Effector memory CD4-positive, alpha-beta T cell (primary cell): ENCODE measurements around the gene GSTA4.
A peak's percentile ranks its signal among the peaks of the same experiment; 100 is the strongest.

Experiments used
- DNase-seq, 3 donors: peaks; one replicate each; pipeline ENCODE4 v3.0.0-alpha.2; 2020
- H3K27ac ChIP-seq: 2 replicates; pipeline ENCODE4 v1.7.0; 2013; ENCODE audit warnings: mild to moderate bottlenecking, low read length, moderate library complexity; ENCODE audit not compliant: insufficient read depth, poor library complexity, severe bottlenecking
- H3K27me3 ChIP-seq: replicated peaks from 2 replicates; pipeline ENCODE4 v1.7.0; 2013; ENCODE audit warnings: mild to moderate bottlenecking, low read length; ENCODE audit not compliant: insufficient read depth, control insufficient read depth, poor library complexity, severe bottlenecking
- H3K36me3 ChIP-seq: 2 replicates; pipeline ENCODE4 v1.7.0; 2013; ENCODE audit warnings: mild to moderate bottlenecking, low read length, moderate library complexity; ENCODE audit not compliant: control insufficient read depth, insufficient read depth
- H3K4me1 ChIP-seq: 2 replicates; pipeline ENCODE4 v1.7.0; 2013; ENCODE audit warnings: low read length, mild to moderate bottlenecking; ENCODE audit not compliant: control insufficient read depth, insufficient read depth, poor library complexity, severe bottlenecking
- H3K4me3 ChIP-seq: 2 replicates; pipeline ENCODE4 v1.7.0; 2013; ENCODE audit warnings: low read length, low read depth, mild to moderate bottlenecking; ENCODE audit not compliant: insufficient read depth, poor library complexity, severe bottlenecking
- H3K9me3 ChIP-seq: 2 replicates; pipeline ENCODE4 v1.7.0; 2013; ENCODE audit warnings: mild to moderate bottlenecking, low read length, moderate library complexity; ENCODE audit not compliant: control insufficient read depth

The GSTA4 gene

GRCh38 chr6:52998603-52999002 lies 3.5 kb upstream of the GSTA4 start:
- DNase-seq: no peak
- Histone ChIP-seq H3K4me1 (no peaks in the 10 kb centered on the region), H3K36me3 (no peaks in the 10 kb centered on the region), H3K27me3 (no peaks in the 10 kb centered on the region), H3K4me3 (no peak overlapping the region), H3K27ac (no peak overlapping the region), H3K9me3 (no peaks in the 10 kb centered on the region)

GRCh38 chr6:52995913-52996645 lies 995 bp upstream of the GSTA4 start:
- Histone ChIP-seq H3K27ac (peak overlapping the region; percentile 97), H3K4me3 (peak overlapping the region; percentile 27)

GRCh38 chr6:52994839-52995088 lies 320 bp downstream of the GSTA4 start:
- H3K36me3 ChIP-seq: no peaks in the 10 kb centered on the region
- no peaks in the 10 kb centered on the region for H3K4me1 ChIP-seq
- peak overlapping the region; percentile 97 for H3K27ac ChIP-seq
- no peak for DNase-seq
- no peaks in the 10 kb centered on the region for H3K9me3 ChIP-seq
- peak overlapping the region; percentile 77 for H3K4me3 ChIP-seq
- no peaks in the 10 kb centered on the region for H3K27me3 ChIP-seq

More at GRCh38 chr6:52995913-52996645, 995 bp upstream of the GSTA4 start:
- H3K27me3 ChIP-seq: no peaks in the 10 kb centered on the region
- DNase-seq: peak in 1 of 3 donors; percentile 14
- H3K9me3 ChIP-seq: no peaks in the 10 kb centered on the region
- no peaks in the 10 kb centered on the region for H3K36me3 ChIP-seq
- no peaks in the 10 kb centered on the region for H3K4me1 ChIP-seq

GRCh38 chr6:52994031-52994838 lies 849 bp downstream of the GSTA4 start:
- H3K9me3 ChIP-seq: no peaks in the 10 kb centered on the region
- H3K4me1 ChIP-seq: no peaks in the 10 kb centered on the region
- H3K27me3 ChIP-seq: no peaks in the 10 kb centered on the region
- no peaks in the 10 kb centered on the region for H3K36me3 ChIP-seq
- peak overlapping the region; percentile 97 for H3K27ac ChIP-seq
- DNase-seq: no peak
- peak overlapping the region; percentile 77 for H3K4me3 ChIP-seq

- Histone ChIP-seq H3K4me1 (no peaks in the 10 kb centered on the region), H3K27ac (no peak overlapping the region), H3K36me3 (no peaks in the 10 kb centered on the region), H3K9me3 (no peaks in the 10 kb centered on the region), H3K4me3 (no peak overlapping the region), H3K27me3 (no peaks in the 10 kb centered on the region)
- no peak for DNase-seq
Observed at GRCh38 chr6:52992980-52993920, 1.8 kb downstream of the GSTA4 start.

GRCh38 chr6:52990342-52990741 lies 4.7 kb downstream of the GSTA4 start:
- no peak overlapping the region for H3K27ac ChIP-seq
- no peak overlapping the region for H3K4me3 ChIP-seq
- H3K4me1 ChIP-seq: peaks cover 4% of the 10 kb centered on the region
- DNase-seq: no peak
- H3K36me3 ChIP-seq: no peaks in the 10 kb centered on the region
- no peaks in the 10 kb centered on the region for H3K27me3 ChIP-seq
- no peaks in the 10 kb centered on the region for H3K9me3 ChIP-seq

- H3K4me3 ChIP-seq: no peak overlapping the region
- H3K9me3 ChIP-seq: no peaks in the 10 kb centered on the region
- no peak for DNase-seq
- no peaks in the 10 kb centered on the region for H3K36me3 ChIP-seq
- H3K4me1 ChIP-seq: peaks cover 25% of the 10 kb centered on the region
- no peak overlapping the region for H3K27ac ChIP-seq
- H3K27me3 ChIP-seq: no peaks in the 10 kb centered on the region
Observed at GRCh38 chr6:52985228-52985627, 9.9 kb downstream of the GSTA4 start.

GRCh38 chr6:52984247-52984646 lies 10.8 kb downstream of the GSTA4 start:
- Histone ChIP-seq H3K36me3 (no peaks in the 10 kb centered on the region), H3K9me3 (no peaks in the 10 kb centered on the region), H3K27me3 (no peaks in the 10 kb centered on the region), H3K4me1 (peaks cover 25% of the 10 kb centered on the region), H3K27ac (no peak overlapping the region), H3K4me3 (peak overlapping the region; percentile 9)
- peak; percentile 19 to 41 (median 25) for DNase-seq

GRCh38 chr6:52983159-52983848 lies 11.8 kb downstream of the GSTA4 start:
- Histone ChIP-seq H3K4me3 (no peak overlapping the region), H3K9me3 (no peaks in the 10 kb centered on the region), H3K4me1 (peaks cover 25% of the 10 kb centered on the region), H3K27me3 (no peaks in the 10 kb centered on the region), H3K27ac (no peak overlapping the region), H3K36me3 (no peaks in the 10 kb centered on the region)
- no peak for DNase-seq
